Measurements from ENCODE around the gene XRN2.

XRN2 gene

GRCh38 chr20:21324126-21324525 lies 21.0 kb downstream of the XRN2 start:
- DNase-seq (ENCODE audit: insufficient read length) (no peak), FAIRE-seq (no peak)
- no peak for TF ChIP-seq TAF1 (IDR thresholded peaks at IDR 0.05; ENCODE audit: borderline replicate concordance, low read depth, low read length)

GRCh38 chr20:21325296-21325695 lies 22.2 kb downstream of the XRN2 start:
- FAIRE-seq (no peak), DNase-seq (ENCODE audit: insufficient read length) (no peak)
- TF ChIP-seq TAF1 (IDR thresholded peaks at IDR 0.05; ENCODE audit: borderline replicate concordance, low read depth, low read length) (no peak), POLR2AphosphoS5 (IDR thresholded peaks at IDR 0.05; ENCODE audit: low read depth, low read length) (no peak), POLR2A (IDR thresholded peaks at IDR 0.05; ENCODE audit: low read depth, low read length) (no peak)

- FAIRE-seq (no peak), DNase-seq (ENCODE audit: insufficient read length) (no peak)
- TF ChIP-seq POLR2A (IDR thresholded peaks at IDR 0.05; ENCODE audit: low read depth, low read length) (no peak), POLR2AphosphoS5 (IDR thresholded peaks at IDR 0.05; ENCODE audit: low read depth, low read length) (no peak), TAF1 (IDR thresholded peaks at IDR 0.05; ENCODE audit: borderline replicate concordance, low read depth, low read length) (no peak)
Measured at GRCh38 chr20:21326700-21327099, 23.6 kb downstream of the XRN2 start.

GRCh38 chr20:21336455-21337151 lies 33.5 kb downstream of the XRN2 start:
- TF ChIP-seq POLR2A (IDR thresholded peaks at IDR 0.05; ENCODE audit: low read depth, low read length) (no peak), POLR2AphosphoS5 (IDR thresholded peaks at IDR 0.05; ENCODE audit: low read depth, low read length) (no peak), TAF1 (IDR thresholded peaks at IDR 0.05; ENCODE audit: borderline replicate concordance, low read depth, low read length) (no peak)
- no peak for DNase-seq (ENCODE audit: insufficient read length)
- FAIRE-seq: no peak

- no peak for TF ChIP-seq POLR2A (IDR thresholded peaks at IDR 0.05; ENCODE audit: low read depth, low read length)
- no peak for TF ChIP-seq TAF1 (IDR thresholded peaks at IDR 0.05; ENCODE audit: borderline replicate concordance, low read depth, low read length)
- TF ChIP-seq POLR2AphosphoS5 (IDR thresholded peaks at IDR 0.05; ENCODE audit: low read depth, low read length): no peak
- DNase-seq (ENCODE audit: insufficient read length): no peak
- FAIRE-seq: no peak
Measured at GRCh38 chr20:21338291-21338690, 35.2 kb downstream of the XRN2 start.

GRCh38 chr20:21339499-21339898 lies 36.4 kb downstream of the XRN2 start:
- no peak for DNase-seq (ENCODE audit: insufficient read length)
- FAIRE-seq: no peak
- TF ChIP-seq POLR2A (IDR thresholded peaks at IDR 0.05; ENCODE audit: low read depth, low read length): no peak
- no peak for TF ChIP-seq POLR2AphosphoS5 (IDR thresholded peaks at IDR 0.05; ENCODE audit: low read depth, low read length)
- TF ChIP-seq TAF1 (IDR thresholded peaks at IDR 0.05; ENCODE audit: borderline replicate concordance, low read depth, low read length): no peak

GRCh38 chr20:21340991-21341697 lies 38.0 kb downstream of the XRN2 start:
- TF ChIP-seq POLR2A (IDR thresholded peaks at IDR 0.05; ENCODE audit: low read depth, low read length) (no peak), POLR2AphosphoS5 (IDR thresholded peaks at IDR 0.05; ENCODE audit: low read depth, low read length) (no peak), TAF1 (IDR thresholded peaks at IDR 0.05; ENCODE audit: borderline replicate concordance, low read depth, low read length) (no peak)
- FAIRE-seq (peak; percentile 36), DNase-seq (ENCODE audit: insufficient read length) (no peak)

- no peak for DNase-seq (ENCODE audit: insufficient read length)
- TF ChIP-seq POLR2AphosphoS5 (IDR thresholded peaks at IDR 0.05; ENCODE audit: low read depth, low read length) (no peak), TAF1 (IDR thresholded peaks at IDR 0.05; ENCODE audit: borderline replicate concordance, low read depth, low read length) (no peak)
- FAIRE-seq: no peak
Measured at GRCh38 chr20:21342656-21343345, 39.7 kb downstream of the XRN2 start.

GRCh38 chr20:21344206-21344900 lies 41.2 kb downstream of the XRN2 start:
- DNase-seq (ENCODE audit: insufficient read length) (no peak), FAIRE-seq (no peak)
- TF ChIP-seq POLR2AphosphoS5 (IDR thresholded peaks at IDR 0.05; ENCODE audit: low read depth, low read length): no peak
- TF ChIP-seq TAF1 (IDR thresholded peaks at IDR 0.05; ENCODE audit: borderline replicate concordance, low read depth, low read length): no peak
- no peak for TF ChIP-seq POLR2A (IDR thresholded peaks at IDR 0.05; ENCODE audit: low read depth, low read length)

- TF ChIP-seq POLR2A (IDR thresholded peaks at IDR 0.05; ENCODE audit: low read depth, low read length) (no peak), POLR2AphosphoS5 (IDR thresholded peaks at IDR 0.05; ENCODE audit: low read depth, low read length) (no peak)
- FAIRE-seq (peak; percentile 14), DNase-seq (ENCODE audit: insufficient read length) (no peak)
Measured at GRCh38 chr20:21344961-21345360, 41.8 kb downstream of the XRN2 start.

GRCh38 chr20:21352703-21353102 lies 49.6 kb downstream of the XRN2 start:
- FAIRE-seq: no peak
- no peak for TF ChIP-seq TAF1 (IDR thresholded peaks at IDR 0.05; ENCODE audit: borderline replicate concordance, low read depth, low read length)
- no peak for TF ChIP-seq POLR2A (IDR thresholded peaks at IDR 0.05; ENCODE audit: low read depth, low read length)
- no peak for TF ChIP-seq POLR2AphosphoS5 (IDR thresholded peaks at IDR 0.05; ENCODE audit: low read depth, low read length)
- no peak for DNase-seq (ENCODE audit: insufficient read length)
